G401 (cell line): ENCODE results near the gene CIB2. TPM values are rescaled to one million over a fixed set of nuclear protein-coding genes. Genes with fewer than 3 reads are reported as not detected.
"Not testable (repeated sequence)": the region's sequence is repeated elsewhere in the genome, so short reads cannot be mapped to it uniquely, and the experiment has no call there.

ENCODE experiments used
- DNase-seq: peaks from one replicate; pipeline ENCODE4 v3.0.0-alpha.2; 2015; ENCODE audit warnings: low spot score
- in situ Hi-C: cut with HindIII; loops from 2 replicates; pipeline ENCODE4 v1.10.0; 2016; ENCODE audit warnings: low sequenced_read_pairs, mixed read lengths
- total RNA-seq: library from RNA; depleted of rRNA; stranded (reverse); fragments of >200 nt; shearing (Covaris generic); gene quantifications from 2 replicates; pipeline ENCODE4 v1.2.3, GENCODE V29; 2014; rRNA removed

CIB2 gene
- total RNA-seq, result 29.7 and 48.3 TPM in 2 replicates

- in situ Hi-C loops, result no loop called here
- peak; percentile 47 for DNase-seq
Measured at GRCh38 chr15:78131295-78132061, at the start of gene CIB2. Gene CIB2 (minus strand): TSS chr15:78131445. CDS start chr15:78131215, 230 bp downstream.

DNA sequence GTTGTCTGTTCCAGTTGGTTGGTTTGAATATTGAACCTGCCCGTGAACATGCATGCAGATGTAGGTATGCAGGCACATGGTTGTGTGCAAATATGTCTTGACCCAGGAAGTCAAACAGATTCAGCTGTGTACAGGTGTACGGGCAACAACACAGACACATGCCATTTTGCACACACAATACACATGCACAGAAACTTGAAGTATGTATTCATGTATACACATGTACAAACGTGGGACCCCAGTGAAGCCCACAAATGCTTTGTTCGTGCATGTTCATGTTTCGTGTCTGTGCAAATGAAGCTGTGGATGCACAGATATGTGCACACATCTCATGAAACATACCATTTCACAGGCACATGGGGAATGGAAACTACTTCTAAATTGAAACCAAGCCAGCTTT lies 48.7 kb upstream of the CIB2 start:
- DNase-seq, result no peak
- in situ Hi-C loops, result no loop called here

DNA sequence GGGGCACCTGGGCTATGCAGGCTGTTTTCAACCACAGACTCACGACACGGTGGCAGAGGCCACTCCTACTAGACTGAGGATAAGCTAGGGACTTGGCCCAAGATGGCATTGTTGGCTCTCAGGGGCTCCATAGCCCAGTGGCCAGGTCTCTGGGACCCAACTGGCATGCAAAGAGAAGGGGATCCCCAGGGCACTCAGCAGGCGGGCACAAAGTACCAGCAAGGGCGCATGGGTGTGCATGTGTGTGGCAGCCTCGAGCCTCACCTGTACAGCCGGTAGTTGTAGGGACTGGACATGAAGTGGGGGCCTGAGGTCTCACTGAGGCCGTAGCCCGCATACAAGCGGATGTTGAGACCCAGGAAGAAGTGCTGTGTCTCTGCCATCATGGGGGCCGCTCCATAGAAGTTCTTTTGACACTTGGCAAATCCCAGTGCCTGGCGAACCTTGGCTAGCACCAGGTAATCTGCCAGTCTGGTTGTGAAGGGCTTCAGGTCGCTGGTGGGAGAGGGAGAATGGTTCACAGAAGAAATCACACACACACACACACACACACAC lies 48.1 kb upstream of the CIB2 start:
- in situ Hi-C loops, result no loop called here
- no peak for DNase-seq

DNA sequence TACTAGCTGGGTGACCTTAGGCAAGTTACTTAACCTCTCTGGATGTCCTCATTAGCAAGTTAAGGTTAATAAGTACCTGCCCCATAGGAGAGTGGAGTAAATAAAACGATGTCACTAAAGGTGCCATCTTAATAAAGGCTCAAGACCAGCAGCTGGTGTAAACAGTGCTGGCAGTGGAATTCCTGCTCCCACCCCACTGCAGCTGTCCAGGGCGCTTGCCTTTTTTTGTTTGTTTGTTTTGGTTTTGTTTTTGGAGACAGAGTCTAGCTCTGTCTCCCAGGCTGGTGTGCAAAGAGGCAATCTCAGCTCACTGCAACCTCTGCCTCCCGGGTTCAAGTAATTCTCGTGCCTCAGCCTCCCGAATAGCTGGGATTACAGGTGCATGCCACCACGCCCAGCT lies 46.8 kb upstream of the CIB2 start:
- no peak for DNase-seq
- in situ Hi-C loops, result no loop called here

DNA sequence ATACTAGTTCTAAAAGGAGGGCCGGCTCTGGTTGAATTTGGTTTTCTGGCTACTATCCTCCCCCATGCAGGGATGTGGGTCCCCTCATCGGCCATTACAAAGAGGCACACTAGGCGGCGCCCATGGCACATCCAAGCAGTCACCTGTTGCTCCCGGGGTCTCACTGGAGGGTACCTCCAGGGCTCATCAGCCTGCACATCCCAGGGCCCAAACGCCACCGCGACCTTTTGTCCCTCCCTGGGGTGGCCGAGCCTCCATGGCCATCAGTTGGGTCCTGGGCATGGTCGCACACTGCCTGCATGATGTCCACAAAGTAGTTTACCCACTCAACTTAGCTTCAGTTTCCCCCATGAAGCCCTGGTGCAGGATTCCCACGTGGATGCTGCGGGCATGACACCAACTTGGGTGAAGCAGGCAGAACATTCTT lies 46.2 kb upstream of the CIB2 start:
- in situ Hi-C loops, result no loop called here

GRCh38 chr15:78175330-78175729 lies 44.1 kb upstream of the CIB2 start:
- in situ Hi-C loops, result no loop called here
- no peak for DNase-seq

More for the DNA sequence above, 46.2 kb upstream of the CIB2 start:
- DNase-seq, result no peak

DNA sequence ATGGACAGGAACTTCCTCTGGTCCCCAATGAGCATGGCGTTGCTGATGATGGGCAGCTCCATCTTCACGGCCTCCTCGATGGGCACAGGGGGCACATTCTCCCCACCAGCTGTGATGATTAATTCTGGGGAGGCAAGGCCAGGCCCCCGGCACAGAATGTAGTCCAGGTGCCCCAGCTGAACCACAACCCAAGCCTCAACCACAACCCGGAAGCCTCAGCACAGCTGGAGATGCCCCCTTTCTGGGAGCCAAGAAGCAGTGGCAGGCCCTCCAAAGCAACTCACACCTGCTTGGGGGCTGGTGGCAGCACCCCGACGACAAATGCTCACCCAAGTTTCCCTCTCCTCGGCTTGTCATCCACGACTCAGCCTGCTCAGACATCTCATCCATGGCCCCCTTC lies 43.2 kb upstream of the CIB2 start:
- no peak for DNase-seq
- in situ Hi-C loops, result no loop called here

GRCh38 chr15:78171864-78172472 lies 40.7 kb upstream of the CIB2 start:
- DNase-seq, result no peak
- in situ Hi-C loops, result no loop called here

DNA sequence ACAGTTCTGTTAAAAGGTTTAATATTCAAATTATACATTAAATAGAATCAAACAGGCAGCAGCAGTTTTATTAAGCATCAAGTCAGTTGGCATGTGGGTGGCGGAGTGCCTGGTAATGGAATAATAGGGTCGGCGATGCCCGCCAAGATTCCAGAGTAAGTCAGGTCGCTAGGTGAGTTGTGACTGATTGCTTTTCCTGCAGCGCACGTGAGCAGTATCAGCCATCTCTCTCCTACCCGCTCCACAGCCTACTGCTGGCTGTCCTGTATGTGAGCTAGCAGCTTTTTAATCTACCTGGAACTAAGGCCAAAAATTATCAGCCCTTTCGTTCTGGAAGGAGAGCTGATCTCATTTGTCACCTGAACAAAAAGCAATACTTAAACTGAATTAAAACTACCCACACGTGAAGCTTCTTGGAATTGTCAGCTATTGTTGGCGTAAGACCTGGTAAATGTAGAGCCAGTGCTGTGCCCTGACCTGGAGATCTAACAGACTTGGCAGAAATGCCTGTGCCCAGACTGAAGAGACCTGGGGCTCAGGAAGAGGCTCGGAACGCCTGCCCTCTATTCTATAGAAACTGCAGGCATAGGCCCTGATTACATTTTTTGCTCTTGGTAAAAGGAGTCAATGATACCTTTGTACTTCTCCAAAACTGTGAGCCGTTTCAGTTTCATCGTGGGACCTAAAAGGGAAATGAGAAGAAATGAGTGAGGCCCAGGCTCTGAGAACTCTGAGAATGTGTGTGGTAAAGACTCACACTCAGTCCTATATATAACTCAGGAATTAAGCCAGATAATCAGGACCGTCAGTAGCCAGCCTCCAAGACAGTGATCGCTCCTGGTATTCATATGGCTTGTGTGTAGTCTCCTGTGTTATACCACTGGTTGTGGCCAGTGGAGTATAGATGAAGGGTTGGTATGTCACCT lies 39.9 kb upstream of the CIB2 start:
- in situ Hi-C loops, result no loop called here
- no peak for DNase-seq

GRCh38 chr15:78168608-78169007 lies 37.4 kb upstream of the CIB2 start:
- in situ Hi-C loops, result no loop called here

DNA sequence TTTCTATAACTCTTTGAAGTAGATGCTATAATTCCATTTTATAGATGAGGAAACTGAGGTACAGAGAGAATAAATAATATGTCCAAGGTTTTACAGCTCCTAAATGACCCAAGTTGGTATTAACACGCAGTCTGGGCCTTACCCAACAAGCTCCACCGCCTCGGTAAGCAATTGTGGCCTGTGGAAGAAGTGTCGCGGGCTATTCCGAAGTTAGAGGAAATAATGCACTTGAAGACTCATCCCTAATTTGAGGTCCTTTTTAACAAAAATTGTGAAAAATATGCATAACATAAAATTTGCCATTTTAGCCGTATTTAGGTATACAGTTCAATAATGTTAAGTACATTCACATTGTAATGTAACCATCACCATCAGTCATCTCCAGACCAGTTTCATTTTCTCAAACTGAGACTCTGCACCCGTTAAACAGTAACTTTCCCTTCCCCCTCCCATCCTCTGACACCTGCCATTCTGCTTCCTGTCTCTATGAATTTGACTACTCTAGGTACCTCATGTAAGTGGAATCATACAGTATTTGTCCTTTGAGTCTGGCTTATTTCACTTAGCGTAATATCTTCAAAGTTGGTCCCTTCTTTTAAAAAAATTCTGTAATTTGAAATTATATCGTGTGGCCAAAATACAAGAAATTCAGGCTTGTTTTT lies 36.1 kb upstream of the CIB2 start:
- in situ Hi-C loops, result no loop called here

More at GRCh38 chr15:78168608-78169007, 37.4 kb upstream of the CIB2 start:
- no peak for DNase-seq

DNA sequence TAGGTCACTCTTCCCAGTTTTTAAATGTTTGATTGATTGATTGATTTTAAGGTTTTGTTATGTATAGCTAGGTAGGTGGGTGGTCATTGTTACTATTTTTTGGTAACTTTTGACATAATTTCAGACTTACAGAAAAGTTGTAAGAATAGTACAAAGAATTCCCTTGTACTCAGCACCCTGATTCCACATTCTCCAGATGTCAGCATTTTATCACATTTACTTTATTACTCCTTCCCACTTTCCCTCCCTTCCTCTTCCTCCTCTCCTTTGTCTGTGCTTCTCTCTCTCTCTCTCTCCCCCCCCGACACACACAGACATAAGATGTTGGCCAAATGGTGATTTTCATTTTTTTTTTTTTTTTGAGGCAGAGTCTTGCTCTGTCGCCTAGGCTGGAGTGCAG lies 32.8 kb upstream of the CIB2 start:
- in situ Hi-C loops, result no loop called here
- DNase-seq, result no peak

More for the DNA sequence above, 36.1 kb upstream of the CIB2 start:
- DNase-seq, result no peak

DNA sequence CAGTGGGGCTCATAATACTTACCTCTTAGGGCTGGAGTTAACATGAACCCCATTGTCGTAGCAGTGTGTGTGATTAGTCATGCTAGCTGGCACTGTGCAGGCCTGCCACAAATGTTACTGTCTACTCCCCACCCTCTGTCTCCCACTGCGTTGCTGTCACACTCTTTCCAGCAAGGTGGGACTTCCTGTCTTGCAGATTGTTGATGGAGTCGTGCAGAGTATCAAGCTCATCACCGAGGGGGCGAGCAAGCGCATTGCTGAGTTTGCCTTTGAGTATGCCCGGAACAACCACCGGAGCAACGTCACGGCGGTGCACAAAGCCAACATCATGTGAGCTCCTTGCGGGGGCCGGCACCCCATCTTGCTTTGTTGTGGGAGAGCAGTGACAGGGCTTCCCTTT lies 30.8 kb upstream of the CIB2 start:
- in situ Hi-C loops, result no loop called here
- DNase-seq, result peak; percentile 6

- no peak for DNase-seq
- in situ Hi-C loops, result no loop called here
Measured at GRCh38 chr15:78159395-78159794, 28.1 kb upstream of the CIB2 start.

- in situ Hi-C loops, result no loop called here
- no peak for DNase-seq
Measured at GRCh38 chr15:78157203-78157602, 26.0 kb upstream of the CIB2 start.

DNA sequence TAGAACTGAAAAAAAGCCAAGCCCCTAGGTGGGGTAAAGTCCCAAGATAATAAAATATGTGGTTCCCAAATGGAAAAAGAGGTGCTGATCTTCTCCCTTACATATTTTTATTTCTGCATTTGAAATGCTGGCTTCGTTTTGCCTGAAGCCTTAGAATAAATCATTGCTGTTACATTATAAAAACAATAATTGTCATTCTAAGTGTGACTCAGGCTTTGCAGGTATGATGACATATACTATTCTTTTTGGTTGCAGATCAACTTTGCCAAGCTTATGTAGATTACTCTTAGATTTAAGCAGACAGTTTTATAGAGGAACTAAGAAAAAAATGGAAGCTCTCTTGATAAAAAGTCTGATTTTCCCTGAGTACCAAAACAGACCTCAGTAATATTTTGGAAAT lies 25.4 kb upstream of the CIB2 start:
- DNase-seq, result no peak
- in situ Hi-C loops, result no loop called here

- DNase-seq, result no peak
- in situ Hi-C loops, result no loop called here
Measured at GRCh38 chr15:78155355-78155939, 24.2 kb upstream of the CIB2 start.

DNA sequence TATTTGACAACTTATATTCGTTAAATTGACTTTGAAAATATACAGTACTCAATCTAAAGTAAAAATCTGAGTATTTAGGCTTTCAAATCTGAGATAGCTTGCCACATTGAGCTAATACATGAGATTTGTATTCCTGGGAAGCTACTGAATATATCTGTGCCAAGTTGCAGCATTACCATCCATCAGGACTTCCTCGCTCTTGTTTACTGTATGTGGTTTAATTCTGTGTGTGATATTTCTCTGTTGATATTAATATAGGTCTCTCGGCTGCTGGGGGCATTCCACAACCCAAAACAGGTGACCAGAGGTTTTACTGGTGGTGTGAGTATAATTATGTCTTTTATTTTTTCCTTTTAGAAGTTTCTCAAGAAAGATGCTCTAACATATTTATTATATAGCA lies 23.7 kb upstream of the CIB2 start:
- DNase-seq, result no peak
- in situ Hi-C loops, result no loop called here

- in situ Hi-C loops, DNase-seq: not testable (repeated sequence)
Measured at GRCh38 chr15:78151075-78151474, 19.8 kb upstream of the CIB2 start.
